GM21528 (cell line): ENCODE data around the gene TGFB1I1.

Source experiments
- ATAC-seq: cut with Tn5 transposase; IDR thresholded peaks from one replicate; pipeline ENCODE4 v1.9.1; 2021; ENCODE audit warnings: mild to moderate bottlenecking, moderate library complexity; ENCODE audit not compliant: unreplicated experiment, low FRiP score

The TGFB1I1 gene

GRCh38 chr16:31451681-31452351, 20.1 kb upstream of the TGFB1I1 start:
- no peak for ATAC-seq

- ATAC-seq: no peak
These were observed 19.3 kb upstream of the TGFB1I1 start for GRCh38 chr16:31452631-31453106.

GRCh38 chr16:31453255-31454204, 18.4 kb upstream of the TGFB1I1 start:
- ATAC-seq: no peak

- ATAC-seq: no peak
These were observed 16.2 kb upstream of the TGFB1I1 start for GRCh38 chr16:31455601-31456314.

GRCh38 chr16:31456988-31457360, 15.0 kb upstream of the TGFB1I1 start:
- no peak for ATAC-seq

- peak; percentile 10 for ATAC-seq
These were observed 13.7 kb upstream of the TGFB1I1 start for GRCh38 chr16:31458073-31458843.

GRCh38 chr16:31458844-31459686, 12.9 kb upstream of the TGFB1I1 start, which contains the start of gene ARMC5:
Gene ARMC5, plus strand, starts transcription at chr16:31459501. Its CDS starts 24 bp downstream, at chr16:31459525.
- peak; percentile 81 for ATAC-seq

GRCh38 chr16:31459687-31460581, 12.0 kb upstream of the TGFB1I1 start:
- peak; percentile 71 for ATAC-seq

- ATAC-seq: no peak
These were observed 11.4 kb upstream of the TGFB1I1 start for GRCh38 chr16:31460582-31461002.

GRCh38 chr16:31461201-31461920, 10.6 kb upstream of the TGFB1I1 start:
- no peak for ATAC-seq

GRCh38 chr16:31461921-31462804, 9.8 kb upstream of the TGFB1I1 start:
- ATAC-seq: no peak

- no peak for ATAC-seq
These were observed 7.6 kb upstream of the TGFB1I1 start for GRCh38 chr16:31464348-31464769.

GRCh38 chr16:31464781-31465260, 7.1 kb upstream of the TGFB1I1 start:
- ATAC-seq: no peak

- ATAC-seq: no peak
These were observed 6.1 kb upstream of the TGFB1I1 start for GRCh38 chr16:31465788-31466370.

GRCh38 chr16:31466381-31466841, 5.5 kb upstream of the TGFB1I1 start:
- no peak for ATAC-seq
